Liver (tissue), 9 donors: Measurements from ENCODE around the gene CDH4. TPM values are rescaled to one million over a fixed set of nuclear protein-coding genes. Genes with fewer than 3 reads are reported as not detected.

ENCODE experiments used
- DNase-seq: peaks from one replicate; pipeline ENCODE4 v3.0.0-alpha.2; 2017; ENCODE audit warnings: low spot score
- H3K27ac ChIP-seq, 2 donors: one replicate each; pipeline ENCODE4 v1.7.0; 2013; ENCODE audit warnings: inconsistent platforms in 2 of 2, low read length in 2 of 2, control low read depth in 1 of 2, low read depth in 1 of 2, mild to moderate bottlenecking in 1 of 2
- H3K27me3 ChIP-seq, 4 donors: one replicate each; pipeline versions ENCODE4 v1.6.1 to v1.7.0; 2013; ENCODE audit warnings: low read length in 3 of 4, inconsistent platforms in 1 of 4, mild to moderate bottlenecking in 1 of 4, moderate library complexity in 1 of 4; ENCODE audit not compliant: control insufficient read depth in 4 of 4, insufficient read depth in 4 of 4
- H3K36me3 ChIP-seq, 4 donors: one replicate each; pipeline versions ENCODE4 v1.6.1 to v1.7.0; 2013; ENCODE audit warnings: low read length in 3 of 4, mild to moderate bottlenecking in 3 of 4, low read depth in 1 of 4, moderate library complexity in 1 of 4; ENCODE audit not compliant: control insufficient read depth in 4 of 4, insufficient read depth in 3 of 4
- H3K4me1 ChIP-seq, 4 donors: one replicate each; pipeline versions ENCODE4 v1.6.1 to v1.7.0; 2013; ENCODE audit warnings: low read length in 3 of 4, mild to moderate bottlenecking in 3 of 4, moderate library complexity in 1 of 4; ENCODE audit not compliant: control insufficient read depth in 4 of 4, insufficient read depth in 4 of 4
- H3K4me3 ChIP-seq, 3 donors: one replicate each; pipeline versions ENCODE4 v1.6.1 to v1.7.0; 2013; ENCODE audit warnings: low read length in 3 of 3, control low read depth in 1 of 3, low read depth in 1 of 3, mild to moderate bottlenecking in 1 of 3
- H3K9ac ChIP-seq, 2 donors: one replicate each; pipeline ENCODE4 v1.7.0; 2013; ENCODE audit warnings: low read length in 2 of 2, mild to moderate bottlenecking in 2 of 2, moderate library complexity in 2 of 2, control low read depth in 1 of 2, low read depth in 1 of 2
- H3K9me3 ChIP-seq, 4 donors: one replicate each; pipeline versions ENCODE4 v1.6.1 to v1.7.0; 2013; ENCODE audit warnings: low read length in 3 of 4; ENCODE audit not compliant: control insufficient read depth in 4 of 4
- ATF3 ChIP-seq: IDR thresholded peaks from 2 replicates; pipeline ENCODE4 v1.6.1; 2016; ENCODE audit warnings: antibody characterized with exemption
- CTCF ChIP-seq: fragments of 150-350 bp; IDR thresholded peaks from 2 replicates; pipeline ENCODE4 v1.5.1; 2017; ENCODE audit warnings: improper control_type of control experiment, low read depth, low read length; ENCODE audit not compliant: missing input control
- EGR1 ChIP-seq, 2 donors: IDR thresholded peaks; 2 replicates each; pipeline ENCODE4 v1.6.1; 2016 to 2018; ENCODE audit warnings: antibody characterized with exemption in 2 of 2, low read depth in 2 of 2
- FOXA1 ChIP-seq: IDR thresholded peaks from 2 replicates; pipeline ENCODE4 v1.6.1; 2016; ENCODE audit warnings: antibody characterized with exemption
- FOXA2 ChIP-seq: IDR thresholded peaks from 2 replicates; pipeline ENCODE4 v1.6.1; 2016; ENCODE audit warnings: antibody characterized with exemption
- GABPA ChIP-seq, 2 donors: IDR thresholded peaks in 1 of 2; conservative IDR thresholded peaks in 1 of 2; 2 replicates each; pipeline ENCODE4 v1.6.1; 2016; ENCODE audit warnings: antibody characterized with exemption in 2 of 2, mild to moderate bottlenecking in 1 of 2, moderate library complexity in 1 of 2
- HNF4G ChIP-seq: IDR thresholded peaks from 2 replicates; pipeline ENCODE4 v1.6.1; 2016; ENCODE audit warnings: antibody characterized with exemption
- JUND ChIP-seq, 2 donors: IDR thresholded peaks; 2 replicates each; pipeline ENCODE4 v1.6.1; 2016; ENCODE audit warnings: antibody characterized with exemption in 2 of 2
- NR2F2 ChIP-seq: IDR thresholded peaks from 2 replicates; pipeline ENCODE4 v1.6.1; 2016; ENCODE audit warnings: antibody characterized with exemption
- RAD21 ChIP-seq, 2 donors: IDR thresholded peaks; 2 replicates each; pipeline ENCODE4 v1.6.1; 2016; ENCODE audit warnings: antibody characterized with exemption in 2 of 2, mild to moderate bottlenecking in 2 of 2
- REST ChIP-seq: IDR thresholded peaks from 2 replicates; pipeline ENCODE4 v1.6.1; 2016; ENCODE audit warnings: antibody characterized with exemption, mild to moderate bottlenecking
- RXRA ChIP-seq, 2 donors: IDR thresholded peaks; 2 replicates each; pipeline ENCODE4 v1.6.1; 2017 to 2018; ENCODE audit warnings: antibody characterized with exemption in 2 of 2, mild to moderate bottlenecking in 1 of 2
- SP1 ChIP-seq: IDR thresholded peaks from 2 replicates; pipeline ENCODE4 v1.6.1; 2018; ENCODE audit warnings: antibody characterized with exemption, mild to moderate bottlenecking
- TAF1 ChIP-seq: conservative IDR thresholded peaks from 2 replicates; pipeline ENCODE4 v1.6.1; 2016; ENCODE audit warnings: antibody characterized with exemption, mild to moderate bottlenecking
- YY1 ChIP-seq: IDR thresholded peaks from 2 replicates; pipeline ENCODE4 v1.6.1; 2016; ENCODE audit warnings: antibody characterized with exemption, mild to moderate bottlenecking
- ZBTB33 ChIP-seq: IDR thresholded peaks from 2 replicates; pipeline ENCODE4 v1.6.1; 2016; ENCODE audit warnings: antibody characterized with exemption
- WGBS: extraction: QIAGEN DNeasy Blood & Tissue Kit; methylation state at CpG from one replicate; pipeline ENCODE4 v1.1.7; 2013; 5-methylcytosine and 5-hydroxymethylcytosine counted together
- polyA plus RNA-seq, 2 donors: library from polyadenylated mRNA; stranded (reverse) in 1 of 2; unstranded in 1 of 2; fragments of 200-250 nt in 1 of 2; fragments of >200 nt in 1 of 2; fragmentation: Nextera tagmentation in 1 of 2; extraction: Ambion mirVana in 1 of 2; gene quantifications; one replicate each; pipeline versions ENCODE4 v1.2.1 to v1.2.3, GENCODE V29; 2013 to 2015
- total RNA-seq, 2 donors: library from RNA; depleted of rRNA; stranded (reverse); fragments of >200 nt; gene quantifications; one replicate each; pipeline ENCODE4 v1.2.3, GENCODE V29; 2014
- donor health status: healthy.
- donor health status: healthy.
- donor health status: healthy.
- donor health status: healthy.
- donor health status: healthy.

Gene CDH4
- total and polyA plus RNA-seq, 4 donors, result 0.03 to 0.25 (median 0.19) TPM; not detected in 1

- no peak overlapping the region for H3K27ac ChIP-seq
- 86% methylated on average over 8 of the region's 8 CpGs for WGBS
Observed at GRCh38 chr20:61274326-61274725, 22.3 kb downstream of the CDH4 start.

More at GRCh38 chr20:61274326-61274725, 22.3 kb downstream of the CDH4 start:
- H3K27me3 ChIP-seq, result peaks cover 0 to 4% (median 2%) of the 10 kb centered on the region in 4 donors
- no peak overlapping the region for H3K9ac ChIP-seq
- TF ChIP-seq FOXA1, result no peak
- TF ChIP-seq FOXA2, result no peak
- no peak for TF ChIP-seq RAD21 (IDR thresholded peaks at IDR 0.05)
- TF ChIP-seq JUND (IDR thresholded peaks at IDR 0.05), result no peak
- no peak for TF ChIP-seq YY1
- no peak for TF ChIP-seq TAF1
- no peak for TF ChIP-seq GABPA (IDR thresholded peaks at IDR 0.05 in 1 of 2, conservative IDR thresholded peaks at IDR 0.05 in 1 of 2)
- TF ChIP-seq RXRA (IDR thresholded peaks at IDR 0.05), result no peak
- TF ChIP-seq SP1, result no peak
- TF ChIP-seq ATF3, result no peak
- no peak for TF ChIP-seq NR2F2
- no peak for TF ChIP-seq HNF4G
- TF ChIP-seq REST, result no peak
- no peak for TF ChIP-seq CTCF
- no peak for TF ChIP-seq EGR1 (IDR thresholded peaks at IDR 0.05; ENCODE audit: low read depth in 2 of 2)
- no peak for TF ChIP-seq ZBTB33
- no peaks in the 10 kb centered on the region for H3K4me1 ChIP-seq
- no peak overlapping the region for H3K4me3 ChIP-seq
- no peaks in the 10 kb centered on the region for H3K36me3 ChIP-seq
- H3K9me3 ChIP-seq, result no peaks in the 10 kb centered on the region
- DNase-seq, result no peak
